OCI-LY7 (cell line): ENCODE measurements around the gene ADAMTSL3. TPM values are rescaled to one million over a fixed set of nuclear protein-coding genes. Genes with fewer than 3 reads are reported as not detected.

Experiments
- BruUV-seq: library from RNA; stranded (reverse); fragments of 400-500 nt; replicated peaks from 2 replicates; lab custom pipeline; 2021; lab: Mats Ljungman, UMichigan
- CTCF ChIA-PET: fragments of 300-600 bp; sonication (Branson Sonifier 250); formaldehyde crosslinking; loops from one replicate; lab custom pipeline; 2022; ENCODE audit warnings: antibody characterized with exemption; ENCODE audit not compliant: unreplicated experiment; lab: Charles Lee
- POLR2A ChIA-PET: fragments of 300-600 bp; sonication (Branson Sonifier 250); formaldehyde crosslinking; loops from one replicate; lab custom pipeline; 2022; ENCODE audit warnings: antibody characterized with exemption; lab: Charles Lee
- DNase-seq: peaks from one replicate; pipeline ENCODE4 v3.0.0-alpha.2; 2015; ENCODE audit warnings: low spot score
- H2AFZ ChIP-seq: fragments of 200-600 bp; sonication (generic), shearing (Covaris generic); 2 replicates; pipeline ENCODE4 v1.6.1; 2014; ENCODE audit warnings: mild to moderate bottlenecking, antibody characterized with exemption, low read length, moderate library complexity
- H3K27ac ChIP-seq: fragments of 200-600 bp; sonication (generic); 2 replicates; pipeline ENCODE4 v1.5.1; 2014; ENCODE audit warnings: mixed run types, low read depth, mild to moderate bottlenecking, moderate library complexity, low read length, inconsistent platforms; ENCODE audit not compliant: poor library complexity, severe bottlenecking
- H3K36me3 ChIP-seq: fragments of 200-600 bp; sonication (generic); 2 replicates; pipeline ENCODE4 v1.6.1; 2014; ENCODE audit warnings: mild to moderate bottlenecking, antibody characterized with exemption, low read length, moderate library complexity, mixed read lengths; ENCODE audit not compliant: insufficient read depth
- H3K4me1 ChIP-seq: fragments of 200-600 bp; sonication (generic); 2 replicates; pipeline ENCODE4 v1.5.1; 2014; ENCODE audit warnings: mild to moderate bottlenecking, low read length; ENCODE audit not compliant: insufficient read depth, poor library complexity, severe bottlenecking
- H3K4me2 ChIP-seq: fragments of 200-600 bp; sonication (generic); 2 replicates; pipeline ENCODE4 v1.6.1; 2014; ENCODE audit warnings: mild to moderate bottlenecking, low read length
- H3K4me3 ChIP-seq: fragments of 200-600 bp; sonication (generic); 2 replicates; pipeline ENCODE4 v1.5.1; 2014; ENCODE audit warnings: mild to moderate bottlenecking, low read depth, low read length; ENCODE audit not compliant: poor library complexity, severe bottlenecking
- H3K79me2 ChIP-seq: fragments of 200-600 bp; sonication (generic); 2 replicates; pipeline ENCODE4 v1.6.1; 2016; ENCODE audit warnings: low read depth, mild to moderate bottlenecking, low read length, moderate library complexity, mixed read lengths; ENCODE audit not compliant: insufficient read depth
- H3K9me2 ChIP-seq: fragments of 200-600 bp; sonication (generic); 2 replicates; pipeline ENCODE4 v1.6.1; 2016; ENCODE audit warnings: mild to moderate bottlenecking, low read length, mixed read lengths; ENCODE audit not compliant: insufficient read depth
- H3K9me3 ChIP-seq: fragments of 200-600 bp; sonication (generic); 2 replicates; pipeline ENCODE4 v1.6.1; 2014; ENCODE audit warnings: mild to moderate bottlenecking, mixed run types, low read length, mixed read lengths
- H4K20me1 ChIP-seq: fragments of 200-600 bp; sonication (generic); 2 replicates; pipeline ENCODE4 v1.6.1; 2014; ENCODE audit warnings: mild to moderate bottlenecking, antibody characterized with exemption, low read length, moderate library complexity, mixed read lengths; ENCODE audit not compliant: insufficient read depth
- EZH2phosphoT487 ChIP-seq: fragments of 200-600 bp; sonication (generic); IDR thresholded peaks from 2 replicates; pipeline ENCODE4 v1.6.1; 2018; ENCODE audit warnings: low read depth, borderline replicate concordance, mild to moderate bottlenecking, mixed run types, antibody characterized with exemption, low read length, moderate library complexity, mixed read lengths
- intact Hi-C: fragments of 100-400 bp; cut with micrococcal nuclease; formaldehyde crosslinking; loops from one replicate; pipeline ENCODE4 v1.10.0; 2022; ENCODE audit not compliant: unreplicated experiment
- total RNA-seq, 2 experiments: library from RNA; depleted of rRNA in 1 of 2; stranded (reverse); fragments of >200 nt in 1 of 2; shearing (Covaris generic) in 1 of 2; gene quantifications; 2 replicates each; pipeline ENCODE4 v1.2.3, GENCODE V29; 2014 to 2022
- TF ChIP-seq, protein P1 (sequence below): fragments of 200-600 bp; sonication (generic); conservative IDR thresholded peaks from 2 replicates; pipeline ENCODE4 v1.5.1; 2014; ENCODE audit warnings: mild to moderate bottlenecking, antibody characterized with exemption, low read length, moderate library complexity, mixed read lengths

Gene ADAMTSL3
- total RNA-seq, 2 experiments from 2014 or later: not detected

DNA sequence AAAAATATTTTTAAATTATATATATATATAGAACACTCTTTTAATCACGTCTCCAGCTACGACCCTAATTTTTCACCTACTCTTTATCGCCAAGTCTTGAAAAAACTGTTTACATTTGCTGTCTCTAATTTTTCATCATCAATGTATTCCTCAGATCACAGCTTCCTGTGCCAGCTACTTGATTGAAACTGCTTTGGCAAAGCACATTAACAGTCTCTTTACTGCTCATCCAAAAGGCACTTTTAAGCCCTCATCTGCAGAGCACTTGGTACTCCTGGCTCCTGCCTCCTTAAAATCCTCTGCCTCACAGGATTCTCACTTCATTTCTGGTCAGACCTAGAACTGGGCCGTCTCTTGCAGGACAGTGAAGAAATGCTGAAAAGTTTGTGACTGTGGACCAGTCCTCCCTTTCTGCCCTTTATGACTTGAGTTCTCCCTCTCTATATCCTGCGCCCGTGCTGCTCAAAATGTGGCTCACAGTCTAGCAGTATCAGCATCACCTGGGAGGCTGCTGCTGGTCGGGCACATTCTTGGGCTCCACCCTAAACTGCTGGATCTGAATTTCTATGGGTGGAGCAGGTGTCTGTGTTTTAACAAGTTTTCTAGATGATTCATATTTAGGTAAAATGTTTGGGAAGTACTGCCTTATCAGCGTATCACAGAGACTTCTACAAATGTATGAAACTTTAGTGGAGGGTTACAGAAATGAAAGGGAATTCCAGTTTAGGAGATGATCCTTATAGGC is 196.8 kb downstream of the ADAMTSL3 start:
- no peaks in the 10 kb centered on the region for H3K9me2 ChIP-seq
- POLR2A ChIA-PET: no interaction called here

DNA sequence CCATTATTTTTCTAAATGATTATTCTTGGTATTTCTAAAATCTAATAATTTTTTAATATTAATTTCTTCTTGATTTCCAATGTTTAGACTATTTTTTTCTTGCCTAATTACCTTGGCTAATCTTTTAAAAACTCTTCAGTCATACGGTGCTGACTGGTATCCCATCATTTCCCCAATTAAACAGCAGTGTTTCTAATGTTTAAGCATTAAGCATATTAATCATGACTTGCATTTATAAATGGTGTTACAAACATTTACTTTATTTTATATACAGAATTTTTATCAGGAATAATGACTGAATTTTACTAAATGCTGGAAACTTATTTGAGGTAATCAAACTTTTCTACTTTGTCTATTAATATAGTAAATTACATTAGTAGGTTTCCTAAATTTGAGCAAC is 199.3 kb downstream of the ADAMTSL3 start:
- no peaks in the 10 kb centered on the region for H3K9me2 ChIP-seq
- H2AFZ ChIP-seq: no peak overlapping the region
- H3K36me3 ChIP-seq: no peaks in the 10 kb centered on the region
- TF ChIP-seq EZH2phosphoT487: no peak
- TF ChIP-seq, protein P1, sequence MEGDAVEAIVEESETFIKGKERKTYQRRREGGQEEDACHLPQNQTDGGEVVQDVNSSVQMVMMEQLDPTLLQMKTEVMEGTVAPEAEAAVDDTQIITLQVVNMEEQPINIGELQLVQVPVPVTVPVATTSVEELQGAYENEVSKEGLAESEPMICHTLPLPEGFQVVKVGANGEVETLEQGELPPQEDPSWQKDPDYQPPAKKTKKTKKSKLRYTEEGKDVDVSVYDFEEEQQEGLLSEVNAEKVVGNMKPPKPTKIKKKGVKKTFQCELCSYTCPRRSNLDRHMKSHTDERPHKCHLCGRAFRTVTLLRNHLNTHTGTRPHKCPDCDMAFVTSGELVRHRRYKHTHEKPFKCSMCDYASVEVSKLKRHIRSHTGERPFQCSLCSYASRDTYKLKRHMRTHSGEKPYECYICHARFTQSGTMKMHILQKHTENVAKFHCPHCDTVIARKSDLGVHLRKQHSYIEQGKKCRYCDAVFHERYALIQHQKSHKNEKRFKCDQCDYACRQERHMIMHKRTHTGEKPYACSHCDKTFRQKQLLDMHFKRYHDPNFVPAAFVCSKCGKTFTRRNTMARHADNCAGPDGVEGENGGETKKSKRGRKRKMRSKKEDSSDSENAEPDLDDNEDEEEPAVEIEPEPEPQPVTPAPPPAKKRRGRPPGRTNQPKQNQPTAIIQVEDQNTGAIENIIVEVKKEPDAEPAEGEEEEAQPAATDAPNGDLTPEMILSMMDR: no peak
- ChIA-PET CTCF (no interaction called here), POLR2A (no interaction called here)
- no peak overlapping the region for H3K27ac ChIP-seq
- no peak overlapping the region for H3K4me3 ChIP-seq
- H3K4me2 ChIP-seq: no peak overlapping the region
- BruUV-seq: no TSS peak
- intact Hi-C loops: no loop called here
- H3K79me2 ChIP-seq: no peaks in the 10 kb centered on the region
- DNase-seq: no peak
- H3K4me1 ChIP-seq: no peaks in the 10 kb centered on the region
- no peaks in the 10 kb centered on the region for H4K20me1 ChIP-seq
- H3K9me3 ChIP-seq: no peaks in the 10 kb centered on the region

More for the DNA sequence above, 196.8 kb downstream of the ADAMTSL3 start:
- no peak overlapping the region for H3K27ac ChIP-seq
- DNase-seq: no peak
- no peaks in the 10 kb centered on the region for H4K20me1 ChIP-seq
- no peaks in the 10 kb centered on the region for H3K9me3 ChIP-seq
- no peaks in the 10 kb centered on the region for H3K79me2 ChIP-seq
- TF ChIP-seq, protein P1: no peak
- no peak for TF ChIP-seq EZH2phosphoT487
- intact Hi-C loops: no loop called here
- H2AFZ ChIP-seq: no peak overlapping the region
- no peak overlapping the region for H3K4me3 ChIP-seq
- H3K4me2 ChIP-seq: no peak overlapping the region
- no peaks in the 10 kb centered on the region for H3K36me3 ChIP-seq
- H3K4me1 ChIP-seq: no peaks in the 10 kb centered on the region
- BruUV-seq: no TSS peak
- CTCF ChIA-PET: no interaction called here

DNA sequence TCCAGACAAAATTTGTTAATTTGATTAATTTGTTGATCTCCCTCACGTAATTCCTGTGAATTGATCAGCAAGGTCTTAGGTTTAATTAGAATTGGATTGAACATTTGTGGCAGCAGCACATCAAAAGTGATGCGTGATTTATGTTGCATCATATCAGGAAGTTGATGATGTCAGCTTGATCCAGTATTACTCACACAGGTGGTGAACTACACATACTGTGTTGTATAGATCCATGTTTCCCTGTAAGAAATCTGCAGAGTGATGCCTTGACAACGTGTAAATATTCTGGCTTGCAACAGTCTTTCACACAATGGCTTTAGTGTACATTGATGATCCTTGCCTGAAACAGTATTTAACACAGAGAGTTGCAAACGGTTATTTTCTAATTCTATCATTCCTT is 200.4 kb downstream of the ADAMTSL3 start:
- POLR2A ChIA-PET: no interaction called here
- CTCF ChIA-PET: no interaction called here
- H3K4me1 ChIP-seq: no peaks in the 10 kb centered on the region

More for the DNA sequence above, 200.4 kb downstream of the ADAMTSL3 start:
- intact Hi-C loops: no loop called here
- Histone ChIP-seq H2AFZ (no peak overlapping the region), H3K4me3 (no peak overlapping the region), H4K20me1 (no peaks in the 10 kb centered on the region), H3K27ac (no peak overlapping the region), H3K79me2 (no peaks in the 10 kb centered on the region), H3K9me2 (no peaks in the 10 kb centered on the region), H3K4me2 (no peak overlapping the region), H3K36me3 (no peaks in the 10 kb centered on the region), H3K9me3 (no peaks in the 10 kb centered on the region)
- no TSS peak for BruUV-seq
- TF ChIP-seq EZH2phosphoT487: no peak
- TF ChIP-seq, protein P1: no peak
- no peak for DNase-seq
